ENCODE data around the gene RAD50.

RAD50 gene

GRCh38 chr5:132680780-132681475 is 124.2 kb downstream of the RAD50 start:
- TF ChIP-seq CTCF (IDR thresholded peaks at IDR 0.05; ENCODE audit: low read depth, low read length): no peak
- no peak overlapping the region for H3K4me3 ChIP-seq (replicated peaks in 1 of 2; ENCODE audit: low read depth in 2 of 2, low read length in 2 of 2)

GRCh38 chr5:132681476-132681831 is 124.7 kb downstream of the RAD50 start:
- TF ChIP-seq CTCF (IDR thresholded peaks at IDR 0.05; ENCODE audit: low read depth, low read length): no peak
- DNase-seq (ENCODE audit: low read depth in 2 of 2): no peak
- H3K4me3 ChIP-seq (replicated peaks in 1 of 2; ENCODE audit: low read depth in 2 of 2, low read length in 2 of 2): no peak overlapping the region

More at GRCh38 chr5:132680780-132681475, 124.2 kb downstream of the RAD50 start:
- DNase-seq (ENCODE audit: low read depth in 2 of 2): no peak

GRCh38 chr5:132681983-132682382 is 125.2 kb downstream of the RAD50 start:
- DNase-seq (ENCODE audit: low read depth in 2 of 2): no peak
- no peak overlapping the region for H3K4me3 ChIP-seq (replicated peaks in 1 of 2; ENCODE audit: low read depth in 2 of 2, low read length in 2 of 2)
- TF ChIP-seq CTCF (IDR thresholded peaks at IDR 0.05; ENCODE audit: low read depth, low read length): no peak

GRCh38 chr5:132684491-132684890 is 127.7 kb downstream of the RAD50 start:
- DNase-seq (ENCODE audit: low read depth in 2 of 2): no peak
- no peak overlapping the region for H3K4me3 ChIP-seq (replicated peaks in 1 of 2; ENCODE audit: low read depth in 2 of 2, low read length in 2 of 2)
- TF ChIP-seq CTCF (IDR thresholded peaks at IDR 0.05; ENCODE audit: low read depth, low read length): no peak

- H3K4me3 ChIP-seq (replicated peaks in 1 of 2; ENCODE audit: low read depth in 2 of 2, low read length in 2 of 2): no peak overlapping the region
- TF ChIP-seq CTCF (IDR thresholded peaks at IDR 0.05; ENCODE audit: low read depth, low read length): no peak
- no peak for DNase-seq (ENCODE audit: low read depth in 2 of 2)
Measured at GRCh38 chr5:132684922-132685720, 128.3 kb downstream of the RAD50 start.

- DNase-seq (ENCODE audit: low read depth in 2 of 2): no peak
- no peak overlapping the region for H3K4me3 ChIP-seq (replicated peaks in 1 of 2; ENCODE audit: low read depth in 2 of 2, low read length in 2 of 2)
- no peak for TF ChIP-seq CTCF (IDR thresholded peaks at IDR 0.05; ENCODE audit: low read depth, low read length)
Measured at GRCh38 chr5:132686193-132686592, 129.4 kb downstream of the RAD50 start.

Data from cardiac fibroblast (primary cell).